ENCODE data around the gene CST3. TPM values are rescaled to one million over a fixed set of nuclear protein-coding genes. Genes with fewer than 3 reads are reported as not detected.
"Not testable (repeated sequence)": the region's sequence is repeated elsewhere in the genome, so short reads cannot be mapped to it uniquely, and the experiment has no call there.

Gene CST3
- polyA plus RNA-seq, 1 donor (not counting 4 experiments of a cell fraction or from before 2014, with no cell fraction given), result 194 TPM

GRCh38 chr20:23666189-23666588, 28.4 kb upstream of the CST3 start:
- no peak for DNase-seq (ENCODE audit: low read depth, low spot score)
- no peaks in the 10 kb centered on the region for H3K36me3 ChIP-seq (ENCODE audit: control insufficient read depth in 2 of 2, extremely low read depth in 1 of 2, insufficient read depth in 2 of 2, low read length in 2 of 2)
- TF ChIP-seq EZH2 (IDR thresholded peaks at IDR 0.05; ENCODE audit: low read length), result no peak
- peak in 1 of 3 experiments; percentile 28 for TF ChIP-seq CTCF (optimal IDR thresholded peaks at IDR 0.05 in 1 of 3, IDR thresholded peaks at IDR 0.05 in 1 of 3, conservative IDR thresholded peaks at IDR 0.05 in 1 of 3; ENCODE audit: extremely low read depth in 1 of 3, insufficient read depth in 2 of 3, low read length in 3 of 3)

GRCh38 chr20:23664954-23665353, 27.2 kb upstream of the CST3 start:
- Histone ChIP-seq H3K36me3 (ENCODE audit: control insufficient read depth in 2 of 2, extremely low read depth in 1 of 2, insufficient read depth in 2 of 2, low read length in 2 of 2) (no peaks in the 10 kb centered on the region), H3K9me3 (ENCODE audit: control insufficient read depth, low read depth, low read length) (no peaks in the 10 kb centered on the region), H4K20me1 (ENCODE audit: control insufficient read depth, extremely low read depth, insufficient read depth, low read length) (no peaks in the 10 kb centered on the region), H3K27ac (ENCODE audit: control insufficient read depth, insufficient read depth, low read length) (no peak overlapping the region), H3K4me1 (ENCODE audit: control insufficient read depth, extremely low read depth, insufficient read depth, low read length) (no peaks in the 10 kb centered on the region), H3K4me3 (ENCODE audit: control insufficient read depth in 2 of 3, extremely low read depth in 1 of 3, insufficient read depth in 2 of 3, low read depth in 1 of 3, low read length in 3 of 3) (no peak overlapping the region), H3K9ac (ENCODE audit: control insufficient read depth, extremely low read depth, insufficient read depth, low read length) (no peak overlapping the region), H3K79me2 (ENCODE audit: control insufficient read depth, insufficient read depth, low read length) (no peaks in the 10 kb centered on the region), H2AFZ (ENCODE audit: control insufficient read depth, low read length) (no peak overlapping the region), H3K27me3 (ENCODE audit: control insufficient read depth, extremely low read depth, insufficient read depth, low read length) (no peaks in the 10 kb centered on the region), H3K9me1 (ENCODE audit: control insufficient read depth, extremely low read depth, insufficient read depth, low read length) (no peaks in the 10 kb centered on the region), H3K4me2 (ENCODE audit: control insufficient read depth, extremely low read depth, insufficient read depth, low read depth, low read length) (no peak overlapping the region)
- dilution Hi-C loops (cut with MboI; ENCODE audit: extremely low pct_ligation_motif_present, low sequenced_read_pairs), result no loop called here
- FAIRE-seq (no peak), DNase-seq (ENCODE audit: low read depth, low spot score) (no peak)
- TF ChIP-seq EZH2 (IDR thresholded peaks at IDR 0.05; ENCODE audit: low read length) (no peak), CTCF (optimal IDR thresholded peaks at IDR 0.05 in 1 of 3, IDR thresholded peaks at IDR 0.05 in 1 of 3, conservative IDR thresholded peaks at IDR 0.05 in 1 of 3; ENCODE audit: extremely low read depth in 1 of 3, insufficient read depth in 2 of 3, low read length in 3 of 3) (no peak)

More at GRCh38 chr20:23666189-23666588, 28.4 kb upstream of the CST3 start:
- H3K79me2 ChIP-seq (ENCODE audit: control insufficient read depth, insufficient read depth, low read length), result no peaks in the 10 kb centered on the region
- no peak overlapping the region for H3K9ac ChIP-seq (ENCODE audit: control insufficient read depth, extremely low read depth, insufficient read depth, low read length)
- no peak for FAIRE-seq
- H3K27me3 ChIP-seq (ENCODE audit: control insufficient read depth, extremely low read depth, insufficient read depth, low read length), result no peaks in the 10 kb centered on the region
- no peaks in the 10 kb centered on the region for H3K4me1 ChIP-seq (ENCODE audit: control insufficient read depth, extremely low read depth, insufficient read depth, low read length)
- H2AFZ ChIP-seq (ENCODE audit: control insufficient read depth, low read length), result no peak overlapping the region
- no peaks in the 10 kb centered on the region for H3K9me1 ChIP-seq (ENCODE audit: control insufficient read depth, extremely low read depth, insufficient read depth, low read length)
- dilution Hi-C loops (cut with MboI; ENCODE audit: extremely low pct_ligation_motif_present, low sequenced_read_pairs), result no loop called here
- H3K9me3 ChIP-seq (ENCODE audit: control insufficient read depth, low read depth, low read length), result no peaks in the 10 kb centered on the region
- no peak overlapping the region for H3K27ac ChIP-seq (ENCODE audit: control insufficient read depth, insufficient read depth, low read length)
- H4K20me1 ChIP-seq (ENCODE audit: control insufficient read depth, extremely low read depth, insufficient read depth, low read length), result no peaks in the 10 kb centered on the region
- no peak overlapping the region for H3K4me3 ChIP-seq (ENCODE audit: control insufficient read depth in 2 of 3, extremely low read depth in 1 of 3, insufficient read depth in 2 of 3, low read depth in 1 of 3, low read length in 3 of 3)
- H3K4me2 ChIP-seq (ENCODE audit: control insufficient read depth, extremely low read depth, insufficient read depth, low read depth, low read length), result no peak overlapping the region

- H3K4me2 ChIP-seq (ENCODE audit: control insufficient read depth, extremely low read depth, insufficient read depth, low read depth, low read length); H3K27me3 ChIP-seq (ENCODE audit: control insufficient read depth, extremely low read depth, insufficient read depth, low read length); H3K4me1 ChIP-seq (ENCODE audit: control insufficient read depth, extremely low read depth, insufficient read depth, low read length); H3K9ac ChIP-seq (ENCODE audit: control insufficient read depth, extremely low read depth, insufficient read depth, low read length); dilution Hi-C loops (cut with MboI; ENCODE audit: extremely low pct_ligation_motif_present, low sequenced_read_pairs); H4K20me1 ChIP-seq (ENCODE audit: control insufficient read depth, extremely low read depth, insufficient read depth, low read length); H3K79me2 ChIP-seq (ENCODE audit: control insufficient read depth, insufficient read depth, low read length); H3K36me3 ChIP-seq (ENCODE audit: control insufficient read depth in 2 of 2, extremely low read depth in 1 of 2, insufficient read depth in 2 of 2, low read length in 2 of 2); H3K9me1 ChIP-seq (ENCODE audit: control insufficient read depth, extremely low read depth, insufficient read depth, low read length); H3K27ac ChIP-seq (ENCODE audit: control insufficient read depth, insufficient read depth, low read length); H3K4me3 ChIP-seq (ENCODE audit: control insufficient read depth in 2 of 3, extremely low read depth in 1 of 3, insufficient read depth in 2 of 3, low read depth in 1 of 3, low read length in 3 of 3); H3K9me3 ChIP-seq (ENCODE audit: control insufficient read depth, low read depth, low read length); FAIRE-seq; DNase-seq (ENCODE audit: low read depth, low spot score); H2AFZ ChIP-seq (ENCODE audit: control insufficient read depth, low read length): not testable (repeated sequence)
Measured at GRCh38 chr20:23664046-23664445, 26.3 kb upstream of the CST3 start.
